GM18868 (cell line): Measurements from ENCODE around the gene COQ10A.
"Not testable (repeated sequence)": the region's sequence is repeated elsewhere in the genome, so short reads cannot be mapped to it uniquely, and the experiment has no call there.

Source experiments
- ATAC-seq: cut with Tn5 transposase; IDR thresholded peaks from one replicate; pipeline ENCODE4 v1.9.1; 2021; ENCODE audit warnings: mild to moderate bottlenecking, moderate library complexity; ENCODE audit not compliant: unreplicated experiment

COQ10A gene

GRCh38 chr12:56274299-56274698 lies 7.6 kb downstream of the COQ10A start:
- ATAC-seq: no peak

- no peak for ATAC-seq
Observed at GRCh38 chr12:56278905-56279304, 12.2 kb downstream of the COQ10A start.

GRCh38 chr12:56280849-56281248 lies 14.1 kb downstream of the COQ10A start:
- no peak for ATAC-seq

GRCh38 chr12:56282030-56282429 lies 15.3 kb downstream of the COQ10A start:
- ATAC-seq: no peak

- no peak for ATAC-seq
Observed at GRCh38 chr12:56282579-56282978, 15.8 kb downstream of the COQ10A start.

GRCh38 chr12:56284263-56284662 lies 17.5 kb downstream of the COQ10A start:
- not testable (repeated sequence) for ATAC-seq

- ATAC-seq: no peak
Observed at GRCh38 chr12:56286044-56286830, 19.5 kb downstream of the COQ10A start.

GRCh38 chr12:56288705-56289387 lies 22.1 kb downstream of the COQ10A start:
- ATAC-seq: no peak

- ATAC-seq: no peak
Observed at GRCh38 chr12:56293795-56294194, 27.1 kb downstream of the COQ10A start.

GRCh38 chr12:56296295-56296694 lies 29.6 kb downstream of the COQ10A start:
- ATAC-seq: no peak

GRCh38 chr12:56297400-56297799 lies 30.7 kb downstream of the COQ10A start:
- ATAC-seq: no peak

- no peak for ATAC-seq
Observed at GRCh38 chr12:56298828-56299227, 32.1 kb downstream of the COQ10A start.

- ATAC-seq: no peak
Observed at GRCh38 chr12:56299308-56299852, 32.6 kb downstream of the COQ10A start.

- peak; percentile 91 for ATAC-seq
Observed at GRCh38 chr12:56299853-56300643, 33.3 kb downstream of the COQ10A start, which contains the start of gene CS. CS (minus strand) TSS chr12:56300330; CDS start chr12:56300201, 129 bp downstream.

- no peak for ATAC-seq
Observed at GRCh38 chr12:56300644-56301464, 34.1 kb downstream of the COQ10A start.

- no peak for ATAC-seq
Observed at GRCh38 chr12:56304276-56304675, 37.5 kb downstream of the COQ10A start.

- ATAC-seq: no peak
Observed at GRCh38 chr12:56304872-56305590, 38.3 kb downstream of the COQ10A start.

GRCh38 chr12:56307221-56307965 lies 40.7 kb downstream of the COQ10A start:
- ATAC-seq: no peak

GRCh38 chr12:56308714-56309113 lies 42.0 kb downstream of the COQ10A start:
- ATAC-seq: no peak
